ENCODE results near the gene IKZF3.
"Not testable (repeated sequence)": the region's sequence is repeated elsewhere in the genome, so short reads cannot be mapped to it uniquely, and the experiment has no call there.

The IKZF3 gene

DNA sequence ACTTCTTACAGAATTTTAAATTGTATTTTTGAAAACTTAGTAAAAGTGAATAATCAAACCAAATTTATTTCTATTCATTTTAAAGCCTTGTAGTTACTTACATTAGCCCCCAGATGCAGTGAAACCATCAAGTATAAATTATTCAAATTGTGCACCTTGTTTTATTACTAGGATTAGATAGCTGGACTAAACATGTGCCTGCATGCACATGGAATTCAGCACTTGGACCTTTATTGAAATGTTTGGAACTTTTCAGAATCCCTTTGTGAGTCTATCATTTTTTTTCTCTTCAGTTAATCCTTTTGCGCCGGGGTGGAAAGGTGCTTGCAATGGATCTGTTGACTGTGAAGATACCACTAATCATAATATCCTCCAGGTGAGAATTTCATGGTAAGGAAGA, 8.6 kb upstream of the IKZF3 start:
- Histone ChIP-seq H3K36me3 (ENCODE audit: insufficient read depth, low read length) (no peaks in the 10 kb centered on the region), H3K27me3 (ENCODE audit: control insufficient read depth in 1 of 2, insufficient read depth in 2 of 2, low read length in 2 of 2) (peaks cover under 1 to 11% of the 10 kb centered on the region in 2 donors), H3K9me3 (ENCODE audit: low read length) (no peaks in the 10 kb centered on the region), H3K27ac (ENCODE audit: low read depth, low read length) (no peak overlapping the region), H3K4me3 (ENCODE audit: low read depth in 1 of 2, low read length in 2 of 2) (no peak overlapping the region), H3K4me1 (ENCODE audit: insufficient read depth, low read length) (no peaks in the 10 kb centered on the region), H3K9ac (ENCODE audit: low read length) (no peak overlapping the region)

DNA sequence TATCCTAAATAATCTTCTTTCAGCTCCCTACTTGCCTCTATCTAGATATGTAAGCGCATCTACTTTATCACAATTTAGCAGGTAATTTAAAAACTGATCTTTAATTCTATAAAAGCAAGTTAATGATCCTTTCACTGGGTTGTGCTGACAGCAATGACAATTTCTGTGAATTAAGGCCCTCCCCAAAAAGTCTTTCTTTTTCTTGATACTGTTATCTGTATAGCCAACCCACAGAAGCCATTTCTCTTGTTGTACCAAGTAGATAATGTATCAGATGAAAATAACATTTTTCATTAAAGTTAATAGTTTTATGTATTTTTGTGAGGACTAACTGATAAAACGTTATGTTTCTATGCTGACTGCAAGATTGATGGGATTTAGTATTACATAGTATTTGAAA, 7.7 kb upstream of the IKZF3 start:
- Histone ChIP-seq H3K4me1 (ENCODE audit: insufficient read depth, low read length) (no peaks in the 10 kb centered on the region), H3K27ac (ENCODE audit: low read depth, low read length) (no peak overlapping the region), H3K9ac (ENCODE audit: low read length) (no peak overlapping the region), H3K9me3 (ENCODE audit: low read length) (no peaks in the 10 kb centered on the region), H3K36me3 (ENCODE audit: insufficient read depth, low read length) (no peaks in the 10 kb centered on the region), H3K27me3 (ENCODE audit: control insufficient read depth in 1 of 2, insufficient read depth in 2 of 2, low read length in 2 of 2) (peaks cover 10 to 19% of the 10 kb centered on the region in 2 donors), H3K4me3 (ENCODE audit: low read depth in 1 of 2, low read length in 2 of 2) (no peak overlapping the region)

DNA sequence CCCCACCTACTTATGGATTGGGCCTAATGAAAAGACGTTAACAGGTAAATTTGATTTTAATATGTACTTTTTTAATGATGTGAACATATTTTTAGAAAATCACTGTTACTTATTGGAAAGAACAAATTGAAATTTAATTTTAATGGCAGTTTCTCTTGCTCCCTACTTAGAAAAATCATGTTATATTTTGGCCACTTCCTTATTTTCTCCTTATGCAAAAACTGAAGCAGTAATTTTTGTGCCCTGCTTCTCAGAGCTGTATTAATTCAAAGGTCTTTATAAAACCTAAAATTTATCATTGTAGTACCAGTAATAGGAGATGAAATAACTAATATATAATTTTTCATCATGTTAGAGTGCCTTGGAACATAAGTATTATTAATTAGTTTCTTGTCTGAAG, 6.7 kb upstream of the IKZF3 start:
- Histone ChIP-seq H3K27ac (ENCODE audit: low read depth, low read length) (no peak overlapping the region), H3K4me1 (ENCODE audit: insufficient read depth, low read length) (no peaks in the 10 kb centered on the region), H3K36me3 (ENCODE audit: insufficient read depth, low read length) (no peaks in the 10 kb centered on the region), H3K9ac (ENCODE audit: low read length) (no peak overlapping the region), H3K4me3 (ENCODE audit: low read depth in 1 of 2, low read length in 2 of 2) (no peak overlapping the region), H3K27me3 (ENCODE audit: control insufficient read depth in 1 of 2, insufficient read depth in 2 of 2, low read length in 2 of 2) (peaks cover 11 to 24% of the 10 kb centered on the region in 2 donors), H3K9me3 (ENCODE audit: low read length) (no peaks in the 10 kb centered on the region)

DNA sequence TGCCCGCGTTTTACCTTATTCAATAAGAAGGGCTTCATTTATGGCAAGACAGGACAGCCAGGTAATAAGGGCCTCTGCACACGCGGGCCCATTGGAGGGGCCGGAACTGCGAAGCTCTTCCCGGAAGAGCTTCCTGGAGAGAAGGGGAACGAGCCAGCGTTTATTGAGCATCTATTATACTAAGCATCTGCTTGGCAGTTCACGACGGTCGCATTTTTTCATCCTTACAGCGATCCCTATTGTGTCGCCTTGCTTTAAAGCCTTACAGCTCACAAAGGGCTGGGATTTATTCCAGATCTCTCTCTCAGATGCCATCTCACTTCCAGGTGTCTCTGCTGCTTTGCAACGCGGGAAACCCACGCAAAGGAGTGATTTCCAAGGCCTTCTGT, 4.4 kb upstream of the IKZF3 start:
- H3K27ac ChIP-seq (ENCODE audit: low read depth, low read length) = no peak overlapping the region
- H3K9me3 ChIP-seq (ENCODE audit: low read length) = peaks cover 1% of the 10 kb centered on the region
- no peak overlapping the region for H3K9ac ChIP-seq (ENCODE audit: low read length)
- no peak overlapping the region for H3K4me3 ChIP-seq (ENCODE audit: low read depth in 1 of 2, low read length in 2 of 2)
- no peaks in the 10 kb centered on the region for H3K36me3 ChIP-seq (ENCODE audit: insufficient read depth, low read length)
- H3K27me3 ChIP-seq (ENCODE audit: control insufficient read depth in 1 of 2, insufficient read depth in 2 of 2, low read length in 2 of 2) = peaks cover 29 to 42% of the 10 kb centered on the region in 2 donors
- H3K4me1 ChIP-seq (ENCODE audit: insufficient read depth, low read length) = peaks cover 8% of the 10 kb centered on the region

DNA sequence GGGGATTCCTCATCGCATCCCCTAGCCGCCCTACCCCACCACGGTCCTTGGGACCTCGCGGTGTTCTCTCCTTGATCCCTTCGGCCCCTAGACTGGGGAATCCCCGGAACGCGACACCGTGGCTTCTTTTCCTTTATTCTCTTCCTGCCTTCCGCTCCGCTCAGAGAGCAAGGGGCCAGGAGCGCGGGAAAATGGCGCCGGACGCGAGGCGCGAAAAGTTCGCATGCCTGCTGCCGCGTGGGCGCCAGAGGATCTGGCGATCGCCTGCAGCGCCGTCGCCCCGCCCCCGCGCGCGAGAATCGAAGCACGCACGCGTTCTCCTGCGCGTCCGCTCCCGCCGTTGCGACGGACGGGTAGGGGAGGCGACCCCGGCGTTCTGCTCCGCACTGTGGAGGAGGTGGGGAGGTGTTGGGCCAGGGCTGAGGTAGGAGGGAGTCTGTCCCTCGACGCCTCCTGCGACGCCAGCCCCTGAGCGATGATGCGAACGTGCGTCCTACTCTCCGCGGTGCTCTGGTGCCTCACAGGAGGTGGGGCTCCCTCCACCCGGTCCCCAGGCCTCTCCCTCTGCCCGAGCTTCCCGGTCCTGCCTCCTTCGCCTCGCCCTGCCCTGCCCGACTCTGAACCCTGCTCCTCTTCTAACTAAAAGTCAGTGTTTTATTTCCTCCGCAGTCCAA, 3.9 kb upstream of the IKZF3 start, which contains the start of gene ZPBP2:
Gene ZPBP2, plus strand, starts transcription at position 323 of the 674 bp plus-strand sequence. Its CDS starts 153 bp downstream, at position 476.
- Histone ChIP-seq H3K9ac (ENCODE audit: low read length) (no peak within 1 kb of the TSS), H3K4me3 (ENCODE audit: low read depth in 1 of 2, low read length in 2 of 2) (no peak within 1 kb of the TSS), H3K36me3 (ENCODE audit: insufficient read depth, low read length) (no peaks in the 10 kb centered on the region), H3K27me3 (ENCODE audit: control insufficient read depth in 1 of 2, insufficient read depth in 2 of 2, low read length in 2 of 2) (peaks cover 34 to 47% of the 10 kb centered on the region in 2 donors), H3K4me1 (ENCODE audit: insufficient read depth, low read length) (peaks cover 8% of the 10 kb centered on the region), H3K9me3 (ENCODE audit: low read length) (peaks cover 5% of the 10 kb centered on the region), H3K27ac (ENCODE audit: low read depth, low read length) (no peak within 1 kb of the TSS)

DNA sequence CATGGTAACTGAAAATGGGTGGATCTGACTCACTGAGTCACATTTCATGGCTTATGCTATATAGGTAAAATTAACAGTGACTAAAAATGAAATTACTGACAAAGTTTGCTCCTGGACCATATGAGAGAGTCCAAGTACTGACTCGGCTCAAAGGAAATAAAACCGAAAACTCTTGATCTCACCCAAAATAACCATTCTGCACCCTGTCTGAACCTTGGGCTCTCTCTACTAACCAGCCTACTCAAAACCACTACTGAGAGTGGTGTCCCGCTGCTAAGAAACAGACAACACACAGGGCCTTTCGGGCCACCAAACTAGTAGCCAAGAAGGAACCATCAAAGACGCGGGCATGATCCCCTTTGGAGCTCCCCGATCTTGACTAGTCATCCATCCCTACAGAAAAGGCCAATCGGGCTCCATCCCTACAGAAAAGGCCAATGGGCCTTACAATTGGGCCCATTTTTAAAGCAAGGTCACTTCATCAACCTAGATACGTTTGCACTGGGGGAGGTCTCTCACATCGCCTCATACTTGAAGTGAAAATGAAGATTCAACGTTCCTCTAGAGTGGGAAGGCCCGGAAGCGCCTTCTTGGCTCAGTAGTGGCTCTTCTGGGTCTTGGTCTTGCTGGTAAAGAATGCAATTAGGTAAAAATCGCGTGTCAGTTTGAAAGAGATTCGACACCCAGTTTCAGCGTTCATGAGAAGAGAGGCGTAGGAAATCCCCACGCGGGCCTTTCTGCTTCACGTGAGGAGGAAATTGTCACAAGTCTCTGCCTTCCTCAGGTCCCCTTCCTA, 3.2 kb upstream of the IKZF3 start:
- Histone ChIP-seq H3K27me3 (ENCODE audit: control insufficient read depth in 1 of 2, insufficient read depth in 2 of 2, low read length in 2 of 2) (peaks cover 41 to 55% of the 10 kb centered on the region in 2 donors), H3K27ac (ENCODE audit: low read depth, low read length) (no peak overlapping the region), H3K9me3 (ENCODE audit: low read length) (peaks cover 5% of the 10 kb centered on the region), H3K36me3 (ENCODE audit: insufficient read depth, low read length) (no peaks in the 10 kb centered on the region), H3K4me1 (ENCODE audit: insufficient read depth, low read length) (peaks cover 8% of the 10 kb centered on the region), H3K4me3 (ENCODE audit: low read depth in 1 of 2, low read length in 2 of 2) (no peak overlapping the region), H3K9ac (ENCODE audit: low read length) (no peak overlapping the region)

DNA sequence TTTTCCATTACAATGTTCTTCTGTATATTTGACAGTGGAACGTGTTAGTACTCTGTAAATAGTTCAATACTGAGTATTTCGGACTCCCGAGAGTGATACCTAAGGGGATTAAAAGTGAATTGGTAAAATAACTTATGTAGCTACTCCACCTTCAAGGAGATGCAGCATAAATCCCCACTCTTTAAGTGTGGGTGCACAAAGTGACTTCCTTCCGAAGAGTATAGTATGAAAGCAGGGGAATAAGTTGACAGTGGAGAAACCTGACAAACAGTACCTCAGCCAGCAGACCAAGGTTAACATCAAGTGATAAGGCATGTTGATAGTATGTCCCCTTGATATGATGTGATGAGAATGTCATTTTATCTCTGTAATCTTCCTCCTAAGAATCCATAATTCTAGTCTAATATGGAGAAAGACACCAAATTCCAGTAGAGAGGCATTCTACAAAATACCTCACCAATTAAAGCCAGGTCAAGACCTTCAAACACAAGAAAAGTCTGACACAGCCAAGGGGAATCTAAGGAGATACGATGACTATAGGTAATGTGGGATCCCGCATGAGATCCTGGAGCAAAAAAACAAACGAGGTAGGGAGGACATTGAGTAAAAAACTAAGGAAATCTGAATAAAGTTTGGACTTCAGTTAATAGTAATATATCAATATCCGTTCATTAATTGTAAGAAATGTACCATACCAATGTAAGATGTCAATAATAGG, 2.1 kb upstream of the IKZF3 start:
- H3K27ac ChIP-seq (ENCODE audit: low read depth, low read length) = no peak overlapping the region
- no peak overlapping the region for H3K4me3 ChIP-seq (ENCODE audit: low read depth in 1 of 2, low read length in 2 of 2)
- peaks cover 8% of the 10 kb centered on the region for H3K4me1 ChIP-seq (ENCODE audit: insufficient read depth, low read length)
- peaks cover 48 to 62% of the 10 kb centered on the region in 2 donors for H3K27me3 ChIP-seq (ENCODE audit: control insufficient read depth in 1 of 2, insufficient read depth in 2 of 2, low read length in 2 of 2)
- no peaks in the 10 kb centered on the region for H3K36me3 ChIP-seq (ENCODE audit: insufficient read depth, low read length)
- H3K9me3 ChIP-seq (ENCODE audit: low read length) = peaks cover 5% of the 10 kb centered on the region
- no peak overlapping the region for H3K9ac ChIP-seq (ENCODE audit: low read length)

DNA sequence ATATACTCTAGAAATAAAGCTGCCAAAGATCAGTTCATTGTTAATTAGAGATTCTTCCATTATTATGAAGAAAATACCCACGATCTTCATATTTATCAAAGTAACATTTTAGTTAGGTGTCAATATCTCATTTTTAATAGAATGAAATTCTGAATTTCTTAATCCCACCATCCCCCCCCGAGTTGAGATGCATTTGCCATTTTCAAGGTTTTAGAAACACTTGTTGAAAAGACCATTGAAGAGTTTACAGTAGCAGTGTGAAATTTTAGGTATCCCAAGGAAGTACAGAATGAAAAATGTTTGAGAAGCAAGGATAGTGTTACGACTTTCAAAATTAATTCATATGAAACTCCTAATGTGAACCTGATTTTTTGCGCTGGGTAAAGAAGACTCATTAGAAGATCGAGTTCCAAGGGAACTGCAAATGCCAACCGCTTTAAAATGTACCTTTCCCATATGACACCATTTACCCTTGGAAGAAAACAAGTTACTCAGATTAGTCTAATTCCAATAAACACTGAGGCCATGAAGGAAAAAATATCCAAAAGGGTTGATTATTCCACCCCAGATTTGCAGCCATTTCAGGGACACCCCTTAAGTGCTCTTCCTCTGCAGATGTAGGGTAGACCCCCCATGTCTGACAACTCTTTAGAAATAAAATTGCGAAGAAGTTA, 731 bp downstream of the IKZF3 start:
- no peak overlapping the region for H3K9ac ChIP-seq (ENCODE audit: low read length)
- peaks cover 50 to 61% of the 10 kb centered on the region in 2 donors for H3K27me3 ChIP-seq (ENCODE audit: control insufficient read depth in 1 of 2, insufficient read depth in 2 of 2, low read length in 2 of 2)
- no peak overlapping the region for H3K4me3 ChIP-seq (ENCODE audit: low read depth in 1 of 2, low read length in 2 of 2)
- peaks cover 5% of the 10 kb centered on the region for H3K9me3 ChIP-seq (ENCODE audit: low read length)
- no peak overlapping the region for H3K27ac ChIP-seq (ENCODE audit: low read depth, low read length)
- no peaks in the 10 kb centered on the region for H3K36me3 ChIP-seq (ENCODE audit: insufficient read depth, low read length)
- H3K4me1 ChIP-seq (ENCODE audit: insufficient read depth, low read length) = peaks cover 8% of the 10 kb centered on the region

DNA sequence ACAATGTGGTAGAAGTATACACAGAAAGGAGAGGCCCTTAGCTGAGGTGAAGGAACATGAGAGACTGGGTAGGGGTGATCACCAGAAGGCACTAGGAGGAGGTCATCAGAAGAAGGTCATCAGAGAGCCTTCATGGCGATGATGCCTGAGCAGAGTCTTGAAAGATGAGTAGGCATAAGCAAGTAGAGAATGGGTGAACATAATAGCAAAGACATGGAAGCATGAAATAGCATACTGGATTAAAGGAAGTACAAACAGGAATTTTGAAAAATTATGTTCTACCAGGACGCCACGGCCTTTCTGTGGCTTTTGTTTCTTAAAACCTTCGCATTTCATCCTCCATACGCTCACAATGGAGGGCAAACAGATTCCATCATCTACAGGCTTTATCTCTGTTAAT, 2.9 kb downstream of the IKZF3 start:
- Histone ChIP-seq H3K27ac (ENCODE audit: low read depth, low read length) (no peak overlapping the region), H3K27me3 (ENCODE audit: control insufficient read depth in 1 of 2, insufficient read depth in 2 of 2, low read length in 2 of 2) (peaks cover 40 to 43% of the 10 kb centered on the region in 2 donors), H3K4me3 (ENCODE audit: low read depth in 1 of 2, low read length in 2 of 2) (no peak overlapping the region), H3K9me3 (ENCODE audit: low read length) (peaks cover 5% of the 10 kb centered on the region), H3K9ac (ENCODE audit: low read length) (no peak overlapping the region), H3K36me3 (ENCODE audit: insufficient read depth, low read length) (no peaks in the 10 kb centered on the region), H3K4me1 (ENCODE audit: insufficient read depth, low read length) (peaks cover 8% of the 10 kb centered on the region)

DNA sequence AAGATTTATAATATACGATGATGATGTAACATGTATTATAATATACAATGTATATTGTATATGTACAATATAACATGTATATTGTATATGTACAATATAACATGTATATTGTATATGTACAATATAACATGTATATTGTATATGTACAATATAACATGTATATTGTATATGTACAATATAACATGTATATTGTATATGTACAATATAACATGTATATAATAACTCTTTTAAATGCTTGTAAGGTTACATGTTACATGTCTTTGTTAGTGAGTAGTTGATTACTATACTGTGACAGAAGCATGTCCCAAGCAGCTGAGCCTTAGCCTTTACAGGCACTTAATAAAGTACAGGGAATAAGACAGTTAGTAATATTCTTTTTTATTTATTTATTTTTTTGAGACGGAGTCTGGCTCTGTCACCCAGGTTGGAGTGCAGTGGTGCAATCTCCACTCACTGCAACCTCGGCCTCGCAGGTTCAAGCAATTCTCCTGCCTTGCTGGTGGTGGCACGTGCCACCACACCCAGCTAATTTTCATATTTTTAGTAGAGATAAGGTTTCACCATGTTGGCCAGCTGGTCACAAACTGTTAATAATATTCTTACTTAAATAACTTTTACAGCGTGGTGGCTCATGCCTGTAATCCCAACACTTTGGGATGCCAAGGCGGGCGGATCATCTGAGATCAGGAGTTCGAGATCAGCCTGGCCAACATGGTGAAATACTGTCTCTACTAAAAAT, 8.0 kb downstream of the IKZF3 start:
- H3K27ac ChIP-seq (ENCODE audit: low read depth, low read length); H3K27me3 ChIP-seq (ENCODE audit: control insufficient read depth in 1 of 2, insufficient read depth in 2 of 2, low read length in 2 of 2); H3K4me3 ChIP-seq (ENCODE audit: low read depth in 1 of 2, low read length in 2 of 2); H3K9ac ChIP-seq (ENCODE audit: low read length); H3K4me1 ChIP-seq (ENCODE audit: insufficient read depth, low read length); H3K36me3 ChIP-seq (ENCODE audit: insufficient read depth, low read length); H3K9me3 ChIP-seq (ENCODE audit: low read length): not testable (repeated sequence)

Data from muscle layer of colon (tissue), 2 donors.